ENCODE results near the gene KIF1A. TPM values are rescaled to one million over a fixed set of nuclear protein-coding genes. Genes with fewer than 3 reads are reported as not detected.

Gene KIF1A
- total RNA-seq, 1 experiment from 2014 or later = 279 TPM

GRCh38 chr2:240791821-240792628 lies 28.0 kb downstream of the KIF1A start:
- no peaks in the 10 kb centered on the region for H3K9me3 Mint-ChIP-seq
- DNase-seq (ENCODE audit: low spot score) = no peak
- H3K36me3 Mint-ChIP-seq = peaks cover 29% of the 10 kb centered on the region
- ChIA-PET POLR2A (no interaction called here), CTCF (interaction anchor here (1.2 kb wide), 1 partner anchor 48 kb away, joined by 5 read pairs; no protein-coding TSS in a partner anchor)
- peak overlapping the region; percentile 88; the same call in 1 of the 2 replicates for H3K27ac Mint-ChIP-seq
- no peak overlapping the region for H3K4me3 Mint-ChIP-seq
- ATAC-seq = no peak
- no peaks in the 10 kb centered on the region for H3K27me3 Mint-ChIP-seq (ENCODE audit: low read depth)
- TF ChIP-seq IRF1 (CRISPR knock-in tag; IDR thresholded peaks at IDR 0.05) (no peak), NFYB (CRISPR knock-in tag; conservative IDR thresholded peaks at IDR 0.05; ENCODE audit: low read depth) (no peak)
- H3K4me1 Mint-ChIP-seq = peaks cover 13% of the 10 kb centered on the region

DNA sequence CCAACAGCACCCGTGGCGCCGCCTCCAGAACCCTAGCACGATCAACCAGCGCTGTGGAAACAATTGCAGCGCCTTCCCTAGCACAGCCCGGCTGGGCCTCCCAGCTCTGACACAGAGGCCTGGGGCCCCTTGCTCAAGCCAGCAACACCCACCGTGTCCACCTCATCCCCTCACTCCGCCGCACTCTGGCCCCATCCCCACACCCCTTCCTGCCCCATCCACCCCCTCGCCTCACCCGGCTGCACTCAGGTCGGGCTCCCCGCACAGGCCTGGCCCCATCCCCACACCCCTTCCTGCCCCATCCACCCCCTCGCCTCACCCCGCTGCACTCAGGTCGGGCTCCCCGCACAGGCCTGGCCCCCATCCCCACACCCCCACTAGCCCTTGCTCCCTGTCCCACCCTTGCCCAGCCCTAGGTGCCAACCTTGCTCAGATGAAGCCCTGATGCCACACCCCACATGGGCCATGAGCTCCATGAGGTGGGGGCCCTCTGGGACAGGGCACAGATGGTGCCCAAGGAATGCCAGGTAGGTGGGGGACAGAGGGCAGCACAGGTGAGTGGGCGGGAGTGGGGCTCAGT lies 28.7 kb downstream of the KIF1A start:
- Mint-ChIP-seq H3K4me3 (no peak overlapping the region), H3K27me3 (ENCODE audit: low read depth) (no peaks in the 10 kb centered on the region), H3K27ac (no peak overlapping the region), H3K9me3 (no peaks in the 10 kb centered on the region), H3K4me1 (peaks cover 13% of the 10 kb centered on the region), H3K36me3 (peaks cover 24% of the 10 kb centered on the region)
- DNase-seq (ENCODE audit: low spot score) = no peak
- POLR2A ChIA-PET = no interaction called here
- TF ChIP-seq CREB1 (CRISPR knock-in tag; IDR thresholded peaks at IDR 0.05) (no peak), ZNF671 (CRISPR knock-in tag; IDR thresholded peaks at IDR 0.05) (no peak), CBFB (CRISPR knock-in tag; IDR thresholded peaks at IDR 0.05; ENCODE audit: low read depth) (no peak), FOXK1 (CRISPR knock-in tag; IDR thresholded peaks at IDR 0.05) (no peak), GTF2I (CRISPR knock-in tag; conservative IDR thresholded peaks at IDR 0.05) (no peak), ETV6 (CRISPR knock-in tag; IDR thresholded peaks at IDR 0.05) (no peak), ATF6 (CRISPR knock-in tag; IDR thresholded peaks at IDR 0.05) (no peak), GABPB1 (CRISPR knock-in tag; IDR thresholded peaks at IDR 0.05) (no peak), ZNF416 (CRISPR knock-in tag; IDR thresholded peaks at IDR 0.05) (no peak), NFATC4 (CRISPR knock-in tag; IDR thresholded peaks at IDR 0.05) (no peak), GRHL2 (CRISPR knock-in tag; IDR thresholded peaks at IDR 0.05; ENCODE audit: insufficient replicate concordance, severe bottlenecking) (no peak), RORB (CRISPR knock-in tag; IDR thresholded peaks at IDR 0.05) (no peak), ZNF396 (CRISPR knock-in tag; IDR thresholded peaks at IDR 0.05; ENCODE audit: borderline replicate concordance) (no peak), JAZF1 (CRISPR knock-in tag; IDR thresholded peaks at IDR 0.05) (no peak), SP1 (CRISPR knock-in tag; conservative IDR thresholded peaks at IDR 0.05) (no peak), EMX1 (CRISPR knock-in tag; IDR thresholded peaks at IDR 0.05) (no peak)
- TF ChIP-seq, protein P1, sequence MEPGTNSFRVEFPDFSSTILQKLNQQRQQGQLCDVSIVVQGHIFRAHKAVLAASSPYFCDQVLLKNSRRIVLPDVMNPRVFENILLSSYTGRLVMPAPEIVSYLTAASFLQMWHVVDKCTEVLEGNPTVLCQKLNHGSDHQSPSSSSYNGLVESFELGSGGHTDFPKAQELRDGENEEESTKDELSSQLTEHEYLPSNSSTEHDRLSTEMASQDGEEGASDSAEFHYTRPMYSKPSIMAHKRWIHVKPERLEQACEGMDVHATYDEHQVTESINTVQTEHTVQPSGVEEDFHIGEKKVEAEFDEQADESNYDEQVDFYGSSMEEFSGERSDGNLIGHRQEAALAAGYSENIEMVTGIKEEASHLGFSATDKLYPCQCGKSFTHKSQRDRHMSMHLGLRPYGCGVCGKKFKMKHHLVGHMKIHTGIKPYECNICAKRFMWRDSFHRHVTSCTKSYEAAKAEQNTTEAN (CRISPR knock-in tag; IDR thresholded peaks at IDR 0.05) = no peak
- TF ChIP-seq, protein P2, sequence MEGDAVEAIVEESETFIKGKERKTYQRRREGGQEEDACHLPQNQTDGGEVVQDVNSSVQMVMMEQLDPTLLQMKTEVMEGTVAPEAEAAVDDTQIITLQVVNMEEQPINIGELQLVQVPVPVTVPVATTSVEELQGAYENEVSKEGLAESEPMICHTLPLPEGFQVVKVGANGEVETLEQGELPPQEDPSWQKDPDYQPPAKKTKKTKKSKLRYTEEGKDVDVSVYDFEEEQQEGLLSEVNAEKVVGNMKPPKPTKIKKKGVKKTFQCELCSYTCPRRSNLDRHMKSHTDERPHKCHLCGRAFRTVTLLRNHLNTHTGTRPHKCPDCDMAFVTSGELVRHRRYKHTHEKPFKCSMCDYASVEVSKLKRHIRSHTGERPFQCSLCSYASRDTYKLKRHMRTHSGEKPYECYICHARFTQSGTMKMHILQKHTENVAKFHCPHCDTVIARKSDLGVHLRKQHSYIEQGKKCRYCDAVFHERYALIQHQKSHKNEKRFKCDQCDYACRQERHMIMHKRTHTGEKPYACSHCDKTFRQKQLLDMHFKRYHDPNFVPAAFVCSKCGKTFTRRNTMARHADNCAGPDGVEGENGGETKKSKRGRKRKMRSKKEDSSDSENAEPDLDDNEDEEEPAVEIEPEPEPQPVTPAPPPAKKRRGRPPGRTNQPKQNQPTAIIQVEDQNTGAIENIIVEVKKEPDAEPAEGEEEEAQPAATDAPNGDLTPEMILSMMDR (IDR thresholded peaks at IDR 0.05) = no peak
- TF ChIP-seq, protein P3, sequence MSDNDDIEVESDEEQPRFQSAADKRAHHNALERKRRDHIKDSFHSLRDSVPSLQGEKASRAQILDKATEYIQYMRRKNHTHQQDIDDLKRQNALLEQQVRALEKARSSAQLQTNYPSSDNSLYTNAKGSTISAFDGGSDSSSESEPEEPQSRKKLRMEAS (CRISPR knock-in tag; IDR thresholded peaks at IDR 0.05) = no peak
- TF ChIP-seq, protein P4, sequence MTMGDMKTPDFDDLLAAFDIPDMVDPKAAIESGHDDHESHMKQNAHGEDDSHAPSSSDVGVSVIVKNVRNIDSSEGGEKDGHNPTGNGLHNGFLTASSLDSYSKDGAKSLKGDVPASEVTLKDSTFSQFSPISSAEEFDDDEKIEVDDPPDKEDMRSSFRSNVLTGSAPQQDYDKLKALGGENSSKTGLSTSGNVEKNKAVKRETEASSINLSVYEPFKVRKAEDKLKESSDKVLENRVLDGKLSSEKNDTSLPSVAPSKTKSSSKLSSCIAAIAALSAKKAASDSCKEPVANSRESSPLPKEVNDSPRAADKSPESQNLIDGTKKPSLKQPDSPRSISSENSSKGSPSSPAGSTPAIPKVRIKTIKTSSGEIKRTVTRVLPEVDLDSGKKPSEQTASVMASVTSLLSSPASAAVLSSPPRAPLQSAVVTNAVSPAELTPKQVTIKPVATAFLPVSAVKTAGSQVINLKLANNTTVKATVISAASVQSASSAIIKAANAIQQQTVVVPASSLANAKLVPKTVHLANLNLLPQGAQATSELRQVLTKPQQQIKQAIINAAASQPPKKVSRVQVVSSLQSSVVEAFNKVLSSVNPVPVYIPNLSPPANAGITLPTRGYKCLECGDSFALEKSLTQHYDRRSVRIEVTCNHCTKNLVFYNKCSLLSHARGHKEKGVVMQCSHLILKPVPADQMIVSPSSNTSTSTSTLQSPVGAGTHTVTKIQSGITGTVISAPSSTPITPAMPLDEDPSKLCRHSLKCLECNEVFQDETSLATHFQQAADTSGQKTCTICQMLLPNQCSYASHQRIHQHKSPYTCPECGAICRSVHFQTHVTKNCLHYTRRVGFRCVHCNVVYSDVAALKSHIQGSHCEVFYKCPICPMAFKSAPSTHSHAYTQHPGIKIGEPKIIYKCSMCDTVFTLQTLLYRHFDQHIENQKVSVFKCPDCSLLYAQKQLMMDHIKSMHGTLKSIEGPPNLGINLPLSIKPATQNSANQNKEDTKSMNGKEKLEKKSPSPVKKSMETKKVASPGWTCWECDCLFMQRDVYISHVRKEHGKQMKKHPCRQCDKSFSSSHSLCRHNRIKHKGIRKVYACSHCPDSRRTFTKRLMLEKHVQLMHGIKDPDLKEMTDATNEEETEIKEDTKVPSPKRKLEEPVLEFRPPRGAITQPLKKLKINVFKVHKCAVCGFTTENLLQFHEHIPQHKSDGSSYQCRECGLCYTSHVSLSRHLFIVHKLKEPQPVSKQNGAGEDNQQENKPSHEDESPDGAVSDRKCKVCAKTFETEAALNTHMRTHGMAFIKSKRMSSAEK (CRISPR knock-in tag; IDR thresholded peaks at IDR 0.05; ENCODE audit: borderline replicate concordance) = no peak
- CTCF ChIA-PET = no interaction called here
- no peak for ATAC-seq
